Naive thymus-derived CD4-positive, alpha-beta T cell (primary cell): ENCODE data around the gene ENG. TPM values are rescaled to one million over a fixed set of nuclear protein-coding genes. Genes with fewer than 3 reads are reported as not detected.

Experiments used
- ATAC-seq: fragments of 150-1000 bp; cut with Tn5 transposase; 2 replicates; pipeline ENCODE4 v1.10.0; 2021; ENCODE audit warnings: mild to moderate bottlenecking, moderate library complexity
- CTCF ChIA-PET: fragments of 350-600 bp; sonication (Branson Sonifier 250); formaldehyde crosslinking; loops from one replicate; lab custom pipeline; 2021; ENCODE audit warnings: antibody characterized with exemption; lab: Charles Lee
- POLR2A ChIA-PET: fragments of 350-600 bp; sonication (Branson Sonifier 250); formaldehyde crosslinking; loops from one replicate; lab custom pipeline; 2021; ENCODE audit warnings: antibody characterized with exemption, inconsistent platforms; lab: Charles Lee
- DNase-seq, 9 donors: peaks; one replicate each; pipeline versions ENCODE4 v3.0.0 to v3.0.0-alpha.2; 2020 to 2022; ENCODE audit warnings: mixed read lengths in 1 of 9
- H3K27ac ChIP-seq: one replicate; pipeline ENCODE4 v1.7.0; 2013; ENCODE audit warnings: mild to moderate bottlenecking, low read depth, low read length, moderate library complexity
- H3K27me3 ChIP-seq, 2 donors: one replicate each; pipeline ENCODE4 v1.7.0; 2013; ENCODE audit warnings: low read length in 2 of 2, mild to moderate bottlenecking in 2 of 2, moderate library complexity in 2 of 2; ENCODE audit not compliant: control insufficient read depth in 2 of 2, insufficient read depth in 2 of 2
- H3K36me3 ChIP-seq, 3 experiments: 1 replicate in 2 of 3; 2 replicates in 1 of 3; pipeline ENCODE4 v1.7.0; 2013; ENCODE audit warnings: low read length in 3 of 3, mild to moderate bottlenecking in 3 of 3, moderate library complexity in 1 of 3; ENCODE audit not compliant: insufficient read depth in 3 of 3, control insufficient read depth in 2 of 3
- H3K4me1 ChIP-seq, 2 donors: one replicate each; pipeline ENCODE4 v1.7.0; 2013; ENCODE audit warnings: low read length in 2 of 2, mild to moderate bottlenecking in 2 of 2, moderate library complexity in 1 of 2; ENCODE audit not compliant: control insufficient read depth in 2 of 2, insufficient read depth in 2 of 2
- H3K4me3 ChIP-seq: 2 replicates; pipeline ENCODE4 v1.7.0; 2013; ENCODE audit warnings: mild to moderate bottlenecking, low read length
- H3K9me3 ChIP-seq, 3 experiments: 1 replicate in 2 of 3; 2 replicates in 1 of 3; pipeline ENCODE4 v1.7.0; 2013; ENCODE audit warnings: low read length in 3 of 3; ENCODE audit not compliant: control insufficient read depth in 2 of 3
- H3K27ac Mint-ChIP-seq, 9 donors: one replicate each; pipeline ENCODE4 v1.8.0; 2020 to 2022; ENCODE audit warnings: mixed read lengths in 9 of 9, mild to moderate bottlenecking in 8 of 9, moderate library complexity in 5 of 9, inconsistent platforms in 2 of 9
- H3K27me3 Mint-ChIP-seq, 5 donors: one replicate each; pipeline ENCODE4 v1.8.0; 2021 to 2022; ENCODE audit warnings: mixed read lengths in 5 of 5, mild to moderate bottlenecking in 1 of 5
- H3K36me3 Mint-ChIP-seq, 5 donors: one replicate each; pipeline ENCODE4 v1.8.0; 2020 to 2022; ENCODE audit warnings: mixed read lengths in 5 of 5, mild to moderate bottlenecking in 3 of 5, inconsistent platforms in 1 of 5
- H3K4me1 Mint-ChIP-seq, 7 donors: one replicate each; pipeline ENCODE4 v1.8.0; 2020 to 2022; ENCODE audit warnings: mixed read lengths in 7 of 7, mild to moderate bottlenecking in 3 of 7, inconsistent platforms in 1 of 7
- H3K4me3 Mint-ChIP-seq, 10 donors: one replicate each; pipeline ENCODE4 v1.8.0; 2020 to 2022; ENCODE audit warnings: mild to moderate bottlenecking in 10 of 10, mixed read lengths in 10 of 10, moderate library complexity in 6 of 10, inconsistent platforms in 2 of 10
- H3K9me3 Mint-ChIP-seq, 11 donors: one replicate each; pipeline ENCODE4 v1.8.0; 2020 to 2022; ENCODE audit warnings: mixed read lengths in 11 of 11, mild to moderate bottlenecking in 4 of 11, inconsistent platforms in 1 of 11, moderate library complexity in 1 of 11
- intact Hi-C, 2 donors: fragments of 100-400 bp; cut with micrococcal nuclease; formaldehyde crosslinking; loops; one replicate each; pipeline ENCODE4 v1.15.1; 2023
- polyA plus RNA-seq, 2 donors: library from polyadenylated mRNA; unstranded; fragments of 300-500 nt; fragmentation: Illumina TruSeq; gene quantifications; one replicate each; pipeline ENCODE4 v1.2.3, GENCODE V29; 2021
- total RNA-seq, 6 experiments: library from RNA in 5 of 6; stranded (reverse) in 5 of 6; gene quantifications; 1 replicate in 5 of 6; 2 replicates in 1 of 6; pipeline ENCODE4 v1.2.3 and lab custom pipeline; 2021 to 2026

ENG gene
- total and polyA plus RNA-seq, 7 experiments from 2014 or later, result 4.5 to 25.8 (median 11.2) TPM

DNA sequence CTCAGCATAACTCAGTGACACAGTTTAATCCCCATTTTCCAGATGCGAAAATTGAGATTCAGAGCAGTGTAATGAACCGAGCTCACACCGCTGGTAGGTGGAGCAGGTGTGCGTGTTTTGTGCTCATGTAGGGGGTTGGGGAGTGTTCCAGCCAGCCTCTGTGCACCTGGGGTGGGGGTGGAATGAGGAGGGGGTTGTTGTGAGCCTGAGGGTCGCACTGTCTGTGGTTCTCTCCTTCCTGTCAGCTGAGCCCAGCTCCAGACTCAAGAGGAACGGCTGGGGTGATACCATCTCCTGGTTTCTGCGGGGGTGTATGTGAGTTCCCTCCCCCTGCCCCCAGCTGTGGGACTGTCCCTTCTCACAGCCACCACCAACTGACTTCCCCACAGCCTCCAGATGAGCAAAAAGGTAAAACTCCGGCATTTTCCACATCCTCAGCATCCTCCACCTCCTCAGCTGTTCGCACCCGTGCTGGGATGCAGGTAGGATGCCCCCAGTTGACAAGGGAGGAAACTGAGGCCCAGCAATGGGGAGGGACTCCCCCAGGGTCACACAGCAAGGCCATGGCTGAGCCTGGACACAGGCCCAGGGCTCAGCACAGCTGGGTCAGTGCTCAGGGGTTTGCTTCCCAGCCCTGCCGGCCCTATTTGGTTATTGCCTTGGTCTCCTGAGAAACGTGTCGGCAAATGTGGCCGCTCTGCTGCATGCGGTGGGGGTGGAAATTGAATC lies 78.1 kb downstream of the ENG start:
- Histone ChIP-seq H3K27ac (peak overlapping the region; percentile 88), H3K4me3 (peak overlapping the region; percentile 97), H3K36me3 (peaks cover 11 to 35% (median 20%) of the 10 kb centered on the region in 3 experiments), H3K9me3 (no peaks in the 10 kb centered on the region), H3K4me1 (peaks cover 36 to 39% of the 10 kb centered on the region in 2 donors), H3K27me3 (no peaks in the 10 kb centered on the region)
- H3K9me3 Mint-ChIP-seq, result no peaks in the 10 kb centered on the region
- H3K27ac Mint-ChIP-seq, result peak overlapping the region; percentile 90 to 98 (median 94)
- H3K4me1 Mint-ChIP-seq, result peaks cover 21 to 66% (median 49%) of the 10 kb centered on the region in 7 donors
- H3K36me3 Mint-ChIP-seq, result peaks cover 4 to 29% (median 5%) of the 10 kb centered on the region in 5 donors
- DNase-seq (peak; percentile 47 to 88 (median 84)), ATAC-seq (peak; percentile 74)
- POLR2A ChIA-PET, result interaction anchor here (0.7 to 3.4 kb wide), 14 partner anchors 9 to 325 kb away, joined by 3 to 30 read pairs (median 4); partner anchors contain the start of genes CDK9, FPGS, LRSAM1 and RPL12
- intact Hi-C loops, result loop anchor here (1.0 to 10.0 kb wide), 7 partner anchors 9 to 498 kb away; partner anchors contain the start of genes GOLGA2 (in 1 of the 2), PTGES2 (in 1 of the 2), STXBP1 (in 1 of the 2) and SWI5 (in 1 of the 2)
- H3K4me3 Mint-ChIP-seq, result peak overlapping the region; percentile 94 to 100 (median 98)
- H3K27me3 Mint-ChIP-seq, result no peaks in the 10 kb centered on the region
- CTCF ChIA-PET, result interaction anchor here (0.6 to 2.7 kb wide), 5 partner anchors 9 to 138 kb away, joined by 3 to 12 read pairs (median 3); partner anchors contain the start of genes CDK9 and TOR2A

- Histone ChIP-seq H3K27ac (peak overlapping the region; percentile 16), H3K27me3 (no peaks in the 10 kb centered on the region), H3K4me1 (peaks cover 36 to 37% of the 10 kb centered on the region in 2 donors), H3K4me3 (no peak overlapping the region), H3K9me3 (no peaks in the 10 kb centered on the region), H3K36me3 (peaks cover 11 to 35% (median 20%) of the 10 kb centered on the region in 3 experiments)
- H3K4me1 Mint-ChIP-seq, result peaks cover 30 to 65% (median 57%) of the 10 kb centered on the region in 7 donors
- H3K27ac Mint-ChIP-seq, result peak overlapping the region; percentile 32 to 95 (median 77)
- DNase-seq, result no peak
- intact Hi-C loops, result loop anchor here (5.0 to 10.0 kb wide), 3 partner anchors 293 to 501 kb away; partner anchors contain the start of genes GOLGA2 (in 1 of the 2), NAIF1 (in 1 of the 2), PTGES2 (in 1 of the 2) and SLC25A25 (in 1 of the 2)
- ATAC-seq, result no peak
- peaks cover 4 to 33% (median 5%) of the 10 kb centered on the region in 5 donors for H3K36me3 Mint-ChIP-seq
- peak overlapping the region in 7 of 10 donors; percentile 6 to 63 (median 38) for H3K4me3 Mint-ChIP-seq
- H3K27me3 Mint-ChIP-seq, result no peaks in the 10 kb centered on the region
- CTCF ChIA-PET, result interaction anchor here (1.5 to 2.7 kb wide), 2 partner anchors 9 to 11 kb away, joined by 5 to 12 read pairs; partner anchors contain the start of gene CDK9
- H3K9me3 Mint-ChIP-seq, result no peaks in the 10 kb centered on the region
- POLR2A ChIA-PET, result interaction anchor here (3.4 kb wide), 1 partner anchor 11 kb away, joined by 30 read pairs; the partner anchor contains the start of gene CDK9
Observed at GRCh38 chr9:127773981-127774380, 80.5 kb downstream of the ENG start.

- no peaks in the 10 kb centered on the region for H3K27me3 Mint-ChIP-seq
- peaks cover 37 to 69% (median 62%) of the 10 kb centered on the region in 7 donors for H3K4me1 Mint-ChIP-seq
- Histone ChIP-seq H3K4me1 (peaks cover 41 to 42% of the 10 kb centered on the region in 2 donors), H3K36me3 (peaks cover 11 to 35% (median 20%) of the 10 kb centered on the region in 3 experiments), H3K27ac (no peak overlapping the region), H3K4me3 (no peak overlapping the region), H3K27me3 (no peaks in the 10 kb centered on the region), H3K9me3 (no peaks in the 10 kb centered on the region)
- H3K27ac Mint-ChIP-seq, result peak overlapping the region in 7 of 9 donors; percentile 73 to 96 (median 79)
- ChIA-PET CTCF (interaction anchor here (0.6 to 1.5 kb wide), 3 partner anchors 10 to 257 kb away, joined by 3 to 5 read pairs (median 5); no protein-coding TSS in a partner anchor), POLR2A (interaction anchor here (0.6 to 11.2 kb wide), 6 partner anchors 11 to 144 kb away, joined by 3 to 99 read pairs (median 3); partner anchors contain the start of genes CDK9, PTRH1 and TTC16)
- H3K36me3 Mint-ChIP-seq, result peaks cover 4 to 36% (median 5%) of the 10 kb centered on the region in 5 donors
- H3K4me3 Mint-ChIP-seq, result peak overlapping the region in 2 of 10 donors; percentile 38 to 58
- DNase-seq (no peak), ATAC-seq (no peak)
- H3K9me3 Mint-ChIP-seq, result no peaks in the 10 kb centered on the region
- intact Hi-C loops, result loop anchor here (5.0 to 10.0 kb wide), 3 partner anchors 294 to 502 kb away; partner anchors contain the start of genes GOLGA2 (in 1 of the 2), NAIF1 (in 1 of the 2), PTGES2 (in 1 of the 2) and SLC25A25 (in 1 of the 2)
Observed at GRCh38 chr9:127773272-127773671, 81.2 kb downstream of the ENG start.

- Mint-ChIP-seq H3K4me3 (no peak overlapping the region), H3K9me3 (no peaks in the 10 kb centered on the region), H3K27me3 (no peaks in the 10 kb centered on the region), H3K4me1 (peaks cover 36 to 71% (median 65%) of the 10 kb centered on the region in 7 donors), H3K27ac (peak overlapping the region in 8 of 9 donors; percentile 49 to 96 (median 91)), H3K36me3 (peaks cover 2 to 34% (median 5%) of the 10 kb centered on the region in 5 donors)
- Histone ChIP-seq H3K27me3 (no peaks in the 10 kb centered on the region), H3K4me1 (peaks cover 48 to 49% of the 10 kb centered on the region in 2 donors), H3K27ac (no peak overlapping the region), H3K9me3 (no peaks in the 10 kb centered on the region), H3K4me3 (no peak overlapping the region), H3K36me3 (peaks cover 11 to 39% (median 27%) of the 10 kb centered on the region in 3 experiments)
- intact Hi-C loops, result loop anchor here (5.0 to 10.0 kb wide), 3 partner anchors 295 to 502 kb away; partner anchors contain the start of genes GOLGA2 (in 1 of the 2), NAIF1 (in 1 of the 2), PTGES2 (in 1 of the 2) and SLC25A25 (in 1 of the 2)
- ATAC-seq (no peak), DNase-seq (no peak)
- CTCF ChIA-PET, result interaction anchor here (0.6 to 1.5 kb wide), 3 partner anchors 11 to 258 kb away, joined by 3 to 5 read pairs (median 5); no protein-coding TSS in a partner anchor
- POLR2A ChIA-PET, result interaction anchor here (0.9 to 11.2 kb wide), 4 partner anchors 9 to 134 kb away, joined by 3 to 99 read pairs (median 3); partner anchors contain the start of genes CDK9, PTRH1 and TTC16
Observed at GRCh38 chr9:127772603-127773002, 81.9 kb downstream of the ENG start.

DNA sequence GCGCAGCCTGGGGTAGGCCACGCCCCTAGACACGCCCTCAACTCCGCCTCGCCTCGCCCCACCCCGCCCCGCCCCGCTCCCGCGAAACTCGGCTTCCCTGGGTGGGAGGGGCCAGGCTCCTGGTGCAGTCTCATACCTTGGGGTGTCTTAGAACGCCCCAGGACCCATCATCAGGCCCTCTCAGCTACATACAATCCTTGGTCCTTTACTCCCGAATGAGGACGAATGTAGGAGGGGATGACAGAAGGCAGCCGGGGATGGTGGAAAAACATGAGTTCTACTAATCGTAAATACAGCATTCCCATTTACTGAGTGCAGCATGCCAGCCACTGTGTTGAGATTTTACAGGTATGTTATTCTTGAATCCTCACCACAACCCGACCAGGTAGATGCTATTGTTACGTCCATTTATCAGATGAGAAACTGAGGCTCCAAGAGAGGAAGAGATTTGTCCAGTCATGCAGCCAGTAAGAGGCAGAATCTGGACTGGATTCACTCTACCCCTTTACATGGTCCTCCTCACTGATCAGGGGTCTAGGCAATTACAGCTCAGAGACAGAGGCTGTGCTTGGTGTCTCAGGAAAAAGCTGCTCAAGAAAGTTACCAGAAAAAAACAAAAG lies 82.8 kb downstream of the ENG start:
- H3K4me1 Mint-ChIP-seq, result peaks cover 38 to 77% (median 71%) of the 10 kb centered on the region in 7 donors
- intact Hi-C loops, result loop anchor here (1.0 to 10.0 kb wide), 11 partner anchors 8 to 503 kb away; partner anchors contain the start of genes TOR2A (in 2 of the 2), FPGS (in 1 of the 2), GOLGA2 (in 1 of the 2) and NAIF1 (in 1 of the 2)
- no peaks in the 10 kb centered on the region for H3K9me3 Mint-ChIP-seq
- POLR2A ChIA-PET, result interaction anchor here (0.6 to 11.2 kb wide), 14 partner anchors 7 to 210 kb away, joined by 3 to 99 read pairs (median 3); partner anchors contain the start of genes CDK9, FPGS and SH2D3C
- ATAC-seq, result no peak
- no peak for DNase-seq
- peak overlapping the region; percentile 90 to 96 (median 94) for H3K27ac Mint-ChIP-seq
- Histone ChIP-seq H3K4me1 (peaks cover 56 to 58% of the 10 kb centered on the region in 2 donors), H3K9me3 (no peaks in the 10 kb centered on the region), H3K36me3 (peaks cover 11 to 43% (median 28%) of the 10 kb centered on the region in 3 experiments), H3K4me3 (no peak overlapping the region), H3K27ac (peak overlapping the region; percentile 90), H3K27me3 (no peaks in the 10 kb centered on the region)
- H3K4me3 Mint-ChIP-seq, result peak overlapping the region; percentile 74 to 92 (median 86)
- CTCF ChIA-PET, result interaction anchor here (0.6 to 1.4 kb wide), 5 partner anchors 11 to 212 kb away, joined by 3 to 6 read pairs (median 3); partner anchors contain the start of gene CDK9
- peaks cover 0 to 33% (median 5%) of the 10 kb centered on the region in 5 donors for H3K36me3 Mint-ChIP-seq
- H3K27me3 Mint-ChIP-seq, result no peaks in the 10 kb centered on the region
